Measurements from ENCODE around the gene CABCOCO1. TPM values are rescaled to one million over a fixed set of nuclear protein-coding genes. Genes with fewer than 3 reads are reported as not detected.
A peak's percentile ranks its signal among the peaks of the same experiment; 100 is the strongest.

CABCOCO1 gene
- total RNA-seq, 1 donor from 2014 or later: 0.28 TPM

DNA sequence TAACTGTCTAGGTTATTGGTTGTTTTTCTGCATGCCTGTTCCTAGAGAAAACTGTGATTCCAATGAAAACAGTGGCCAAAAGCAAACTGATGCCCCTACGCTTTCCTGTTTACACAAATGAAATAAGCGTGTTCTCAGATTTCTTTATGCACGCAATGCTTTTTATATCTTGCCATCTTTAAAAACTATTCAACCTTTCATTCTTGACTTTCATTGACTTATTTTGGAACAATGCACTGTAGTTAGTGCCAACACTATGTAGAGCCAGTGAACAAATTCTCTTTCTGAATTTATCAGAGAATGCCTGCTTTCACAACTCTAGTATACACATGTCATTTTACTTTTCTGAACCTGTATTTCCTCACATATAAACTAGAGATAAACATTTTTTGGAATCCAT, 86.6 kb downstream of the CABCOCO1 start:
- no peak overlapping the region for H3K4me3 Mint-ChIP-seq (ENCODE audit: unreplicated experiment)
- no peak overlapping the region for H3K27ac Mint-ChIP-seq (ENCODE audit: unreplicated experiment)
- no peaks in the 10 kb centered on the region for H3K9me3 Mint-ChIP-seq (ENCODE audit: unreplicated experiment)
- no peak for DNase-seq (ENCODE audit: low spot score)
- no peaks in the 10 kb centered on the region for H3K27me3 Mint-ChIP-seq (ENCODE audit: unreplicated experiment)
- peaks cover 5% of the 10 kb centered on the region for H3K4me1 Mint-ChIP-seq (ENCODE audit: unreplicated experiment)
- TF ChIP-seq, protein P1, sequence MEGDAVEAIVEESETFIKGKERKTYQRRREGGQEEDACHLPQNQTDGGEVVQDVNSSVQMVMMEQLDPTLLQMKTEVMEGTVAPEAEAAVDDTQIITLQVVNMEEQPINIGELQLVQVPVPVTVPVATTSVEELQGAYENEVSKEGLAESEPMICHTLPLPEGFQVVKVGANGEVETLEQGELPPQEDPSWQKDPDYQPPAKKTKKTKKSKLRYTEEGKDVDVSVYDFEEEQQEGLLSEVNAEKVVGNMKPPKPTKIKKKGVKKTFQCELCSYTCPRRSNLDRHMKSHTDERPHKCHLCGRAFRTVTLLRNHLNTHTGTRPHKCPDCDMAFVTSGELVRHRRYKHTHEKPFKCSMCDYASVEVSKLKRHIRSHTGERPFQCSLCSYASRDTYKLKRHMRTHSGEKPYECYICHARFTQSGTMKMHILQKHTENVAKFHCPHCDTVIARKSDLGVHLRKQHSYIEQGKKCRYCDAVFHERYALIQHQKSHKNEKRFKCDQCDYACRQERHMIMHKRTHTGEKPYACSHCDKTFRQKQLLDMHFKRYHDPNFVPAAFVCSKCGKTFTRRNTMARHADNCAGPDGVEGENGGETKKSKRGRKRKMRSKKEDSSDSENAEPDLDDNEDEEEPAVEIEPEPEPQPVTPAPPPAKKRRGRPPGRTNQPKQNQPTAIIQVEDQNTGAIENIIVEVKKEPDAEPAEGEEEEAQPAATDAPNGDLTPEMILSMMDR (IDR thresholded peaks at IDR 0.05; ENCODE audit: unreplicated experiment): no peak
- no peaks in the 10 kb centered on the region for H3K36me3 Mint-ChIP-seq (ENCODE audit: low read depth, unreplicated experiment)

GRCh38 chr10:61750943-61751471, 88.3 kb downstream of the CABCOCO1 start:
- Mint-ChIP-seq H3K36me3 (ENCODE audit: low read depth, unreplicated experiment) (no peaks in the 10 kb centered on the region), H3K4me1 (ENCODE audit: unreplicated experiment) (peaks cover 5% of the 10 kb centered on the region), H3K9me3 (ENCODE audit: unreplicated experiment) (no peaks in the 10 kb centered on the region), H3K27ac (ENCODE audit: unreplicated experiment) (no peak overlapping the region), H3K27me3 (ENCODE audit: unreplicated experiment) (no peaks in the 10 kb centered on the region), H3K4me3 (ENCODE audit: unreplicated experiment) (no peak overlapping the region)
- TF ChIP-seq, protein P1 (IDR thresholded peaks at IDR 0.05; ENCODE audit: unreplicated experiment): peak; percentile 50
- DNase-seq (ENCODE audit: low spot score): peak; percentile 73

- peaks cover 5% of the 10 kb centered on the region for H3K4me1 Mint-ChIP-seq (ENCODE audit: unreplicated experiment)
- TF ChIP-seq, protein P1 (IDR thresholded peaks at IDR 0.05; ENCODE audit: unreplicated experiment): no peak
- no peak overlapping the region for H3K4me3 Mint-ChIP-seq (ENCODE audit: unreplicated experiment)
- H3K27ac Mint-ChIP-seq (ENCODE audit: unreplicated experiment): no peak overlapping the region
- H3K9me3 Mint-ChIP-seq (ENCODE audit: unreplicated experiment): no peaks in the 10 kb centered on the region
- no peaks in the 10 kb centered on the region for H3K27me3 Mint-ChIP-seq (ENCODE audit: unreplicated experiment)
- H3K36me3 Mint-ChIP-seq (ENCODE audit: low read depth, unreplicated experiment): no peaks in the 10 kb centered on the region
- no peak for DNase-seq (ENCODE audit: low spot score)
Observed at GRCh38 chr10:61751599-61751998, 88.9 kb downstream of the CABCOCO1 start.

GRCh38 chr10:61752111-61753011, 89.6 kb downstream of the CABCOCO1 start:
- Mint-ChIP-seq H3K4me1 (ENCODE audit: unreplicated experiment) (peaks cover 5% of the 10 kb centered on the region), H3K27ac (ENCODE audit: unreplicated experiment) (no peak overlapping the region)
- DNase-seq (ENCODE audit: low spot score): no peak

More at GRCh38 chr10:61752111-61753011, 89.6 kb downstream of the CABCOCO1 start:
- Mint-ChIP-seq H3K9me3 (ENCODE audit: unreplicated experiment) (no peaks in the 10 kb centered on the region), H3K27me3 (ENCODE audit: unreplicated experiment) (no peaks in the 10 kb centered on the region), H3K4me3 (ENCODE audit: unreplicated experiment) (no peak overlapping the region), H3K36me3 (ENCODE audit: low read depth, unreplicated experiment) (no peaks in the 10 kb centered on the region)
- TF ChIP-seq, protein P1 (IDR thresholded peaks at IDR 0.05; ENCODE audit: unreplicated experiment): no peak

Measured in endothelial cell (in vitro differentiated cells).